T47D (cell line): ENCODE data around the gene ANKRD60.

Experiments used
- DNase-seq, 2 experiments: peaks; one replicate each; pipeline versions ENCODE4 v3.0.0 to v3.0.0-alpha.2; 2011 to 2012; ENCODE audit warnings: low read depth in 1 of 2, low spot score in 1 of 2
- JUND ChIP-seq: IDR thresholded peaks from 2 replicates; pipeline ENCODE4 v1.6.1; 2012; ENCODE audit warnings: low read depth
- in situ Hi-C: cut with HindIII; loops from 2 replicates; pipeline ENCODE4 v1.10.0; 2016; ENCODE audit warnings: low sequenced_read_pairs, low pct_unique_long_range_greater_than_20kb

Gene ANKRD60

DNA sequence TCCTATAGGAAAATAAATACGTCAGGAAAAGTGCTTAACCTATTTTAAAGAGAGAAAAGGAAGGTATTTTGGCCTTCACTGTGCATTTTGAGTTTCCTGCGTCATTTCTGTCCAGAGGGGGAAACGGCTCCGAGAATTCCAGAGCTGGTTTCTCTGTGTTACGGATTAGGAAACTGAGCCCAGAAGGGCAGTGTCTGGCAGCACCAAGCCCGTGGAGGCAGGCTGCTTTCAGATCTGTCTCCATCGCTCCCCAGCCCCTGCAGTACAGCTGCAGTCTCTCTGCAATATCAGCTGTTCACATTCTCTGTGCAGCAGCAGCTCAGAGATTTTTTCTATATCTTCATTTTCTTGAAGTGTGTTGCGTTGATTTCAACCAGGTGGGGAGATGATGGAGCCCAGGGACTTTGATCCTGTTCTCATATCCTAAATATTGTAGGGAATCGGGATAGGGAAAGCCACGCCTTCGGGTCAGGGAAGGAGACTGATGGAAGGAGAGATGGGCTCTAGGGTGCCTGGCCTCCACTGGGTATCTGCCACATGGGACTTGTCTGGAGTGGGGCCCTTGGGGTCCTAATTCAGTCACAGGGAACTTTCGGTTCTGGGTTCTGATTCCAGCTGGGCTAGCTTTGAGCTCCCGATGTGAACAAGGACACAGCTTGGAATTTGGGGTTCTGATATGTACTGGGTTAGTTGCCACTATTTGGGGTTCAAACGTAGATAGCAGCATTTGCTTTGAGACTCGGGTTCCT is 2.8 kb downstream of the ANKRD60 start:
- in situ Hi-C loops: no loop called here
- TF ChIP-seq JUND: no peak
- DNase-seq: no peak

- TF ChIP-seq JUND: no peak
- in situ Hi-C loops: no loop called here
- DNase-seq: no peak
These were observed 3.5 kb downstream of the ANKRD60 start for GRCh38 chr20:58224974-58225373.

DNA sequence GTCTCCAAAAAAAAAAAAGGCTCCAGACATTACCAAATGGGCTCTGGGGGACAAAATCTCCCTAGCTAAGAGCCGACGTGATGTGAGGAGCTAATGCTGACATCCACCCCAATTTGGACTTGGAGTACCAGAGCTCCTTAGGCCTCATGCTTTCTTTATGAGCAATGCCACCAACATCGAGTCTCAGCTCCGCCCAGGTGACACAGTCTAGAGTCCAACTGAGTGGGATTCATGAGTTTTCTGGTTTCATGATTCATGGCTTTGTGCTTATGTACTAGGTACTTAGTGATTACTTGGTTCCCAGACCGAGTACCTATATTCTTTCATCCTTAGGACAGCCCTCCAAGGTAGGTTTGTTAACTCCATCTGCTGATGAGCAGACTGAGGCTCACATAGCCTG is 4.4 kb downstream of the ANKRD60 start:
- in situ Hi-C loops: no loop called here
- no peak for TF ChIP-seq JUND
- no peak for DNase-seq

- in situ Hi-C loops: no loop called here
- TF ChIP-seq JUND: no peak
- DNase-seq: no peak
These were observed 5.0 kb downstream of the ANKRD60 start for GRCh38 chr20:58223358-58223941.

- no peak for DNase-seq
- in situ Hi-C loops: no loop called here
- TF ChIP-seq JUND: no peak
These were observed 6.0 kb downstream of the ANKRD60 start for GRCh38 chr20:58222446-58222845.

GRCh38 chr20:58219342-58219700 is 9.1 kb downstream of the ANKRD60 start:
- TF ChIP-seq JUND: no peak
- DNase-seq: no peak
- in situ Hi-C loops: no loop called here

GRCh38 chr20:58218665-58219341 is 9.7 kb downstream of the ANKRD60 start:
- DNase-seq: no peak
- no peak for TF ChIP-seq JUND
- in situ Hi-C loops: no loop called here

- in situ Hi-C loops: no loop called here
- TF ChIP-seq JUND: no peak
These were observed 12.1 kb downstream of the ANKRD60 start for GRCh38 chr20:58216334-58216733.

GRCh38 chr20:58215116-58215515 is 13.3 kb downstream of the ANKRD60 start:
- in situ Hi-C loops: no loop called here
- no peak for TF ChIP-seq JUND

More at GRCh38 chr20:58216334-58216733, 12.1 kb downstream of the ANKRD60 start:
- no peak for DNase-seq

GRCh38 chr20:58214310-58214709 is 14.1 kb downstream of the ANKRD60 start:
- no peak for DNase-seq
- no peak for TF ChIP-seq JUND
- in situ Hi-C loops: no loop called here

More at GRCh38 chr20:58215116-58215515, 13.3 kb downstream of the ANKRD60 start:
- DNase-seq: no peak

- in situ Hi-C loops: no loop called here
- DNase-seq: no peak
- no peak for TF ChIP-seq JUND
These were observed 14.7 kb downstream of the ANKRD60 start for GRCh38 chr20:58213716-58214115.

DNA sequence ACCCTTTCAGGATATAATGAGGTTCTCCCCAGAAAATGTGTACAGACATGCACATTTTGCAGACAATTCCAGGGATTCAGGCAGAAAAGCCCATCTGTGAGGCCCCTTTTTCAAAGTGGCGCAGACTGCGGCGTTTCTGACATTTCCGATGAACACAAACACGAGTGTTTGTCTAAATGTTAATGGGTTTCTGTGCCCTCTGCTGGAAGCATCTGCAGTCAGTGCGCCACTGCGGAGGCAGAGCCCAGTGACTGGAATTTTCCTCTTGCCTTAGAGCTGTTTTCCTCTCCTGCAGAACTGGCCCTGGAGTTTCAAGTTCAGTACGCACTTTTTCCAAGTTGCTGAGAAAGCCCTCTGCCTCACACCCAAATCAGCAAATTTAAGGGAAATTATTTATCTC is 15.3 kb downstream of the ANKRD60 start:
- no peak for TF ChIP-seq JUND
- in situ Hi-C loops: no loop called here
- DNase-seq: peak; percentile 70 to 84

DNA sequence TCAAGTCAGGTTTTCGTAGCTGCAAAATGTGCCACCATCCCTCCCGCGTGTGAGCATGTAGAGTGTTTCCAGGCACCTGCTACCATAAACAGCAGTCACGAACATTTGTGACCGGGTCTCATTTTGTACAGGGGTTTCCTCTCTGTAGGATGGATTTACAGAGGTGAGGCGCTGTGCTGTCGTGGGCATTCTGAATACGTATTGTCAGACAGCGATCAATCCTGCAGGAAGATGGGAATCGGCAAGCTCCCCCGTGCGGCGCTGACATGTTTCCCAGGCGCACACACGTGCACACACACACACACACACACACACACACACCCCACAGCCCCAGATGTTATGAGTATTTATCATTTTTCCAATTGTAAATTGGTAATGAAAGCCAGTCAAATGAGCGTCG is 15.8 kb downstream of the ANKRD60 start:
- no peak for TF ChIP-seq JUND
- in situ Hi-C loops: no loop called here
- no peak for DNase-seq
